Lung (tissue), 12 donors: ENCODE data around the gene AK8. TPM values are rescaled to one million over a fixed set of nuclear protein-coding genes. Genes with fewer than 3 reads are reported as not detected.

Source experiments
- ATAC-seq: fragments of 200-7000 bp; cut with Tn5 transposase; one replicate; pipeline ENCODE4 v1.9.1; 2020; ENCODE audit warnings: moderate number of reproducible peaks; ENCODE audit not compliant: insufficient read depth, low FRiP score
- DNase-seq, 3 donors: peaks; one replicate each; pipeline ENCODE4 v3.0.0-alpha.2; 2013 to 2017
- H3K27ac ChIP-seq, 2 donors: one replicate each; pipeline ENCODE4 v1.5.1; 2013; ENCODE audit warnings: mild to moderate bottlenecking in 2 of 2, moderate library complexity in 2 of 2, control low read depth in 1 of 2, inconsistent platforms in 1 of 2, low read depth in 1 of 2, low read length in 1 of 2
- H3K27me3 ChIP-seq, 3 donors: one replicate each; pipeline ENCODE4 v1.5.1; 2013; ENCODE audit warnings: low read length in 2 of 3; ENCODE audit not compliant: control insufficient read depth in 3 of 3, insufficient read depth in 3 of 3
- H3K36me3 ChIP-seq, 4 donors: one replicate each; pipeline ENCODE4 v1.5.1; 2013; ENCODE audit warnings: low read length in 4 of 4, mild to moderate bottlenecking in 1 of 4, moderate library complexity in 1 of 4; ENCODE audit not compliant: control insufficient read depth in 4 of 4, insufficient read depth in 4 of 4
- H3K4me1 ChIP-seq, 5 donors: one replicate each; pipeline ENCODE4 v1.5.1; 2013; ENCODE audit warnings: low read length in 5 of 5, mild to moderate bottlenecking in 2 of 5, moderate library complexity in 1 of 5; ENCODE audit not compliant: control insufficient read depth in 5 of 5, insufficient read depth in 5 of 5
- H3K4me3 ChIP-seq: one replicate; pipeline ENCODE4 v1.5.1; 2013; ENCODE audit warnings: mild to moderate bottlenecking, control low read depth, moderate library complexity
- H3K9ac ChIP-seq, 2 donors: one replicate each; pipeline ENCODE4 v1.5.1; 2013; ENCODE audit warnings: low read length in 2 of 2, control low read depth in 1 of 2; ENCODE audit not compliant: insufficient read depth in 1 of 2
- H3K9me3 ChIP-seq, 4 donors: one replicate each; pipeline ENCODE4 v1.5.1; 2013; ENCODE audit warnings: low read length in 3 of 4, mild to moderate bottlenecking in 1 of 4, moderate library complexity in 1 of 4; ENCODE audit not compliant: control insufficient read depth in 4 of 4, insufficient read depth in 3 of 4
- CTCF ChIP-seq: IDR thresholded peaks from 2 replicates; pipeline ENCODE4 v1.5.1; 2012; ENCODE audit warnings: mild to moderate bottlenecking; ENCODE audit errors: control extremely low read depth, extremely low read depth
- WGBS, 2 donors: extraction: QIAGEN DNeasy Blood & Tissue Kit; methylation state at CpG; one replicate each; pipeline ENCODE4 v1.1.7; 2013; 5-methylcytosine and 5-hydroxymethylcytosine counted together
- polyA plus RNA-seq, 2 donors: library from polyadenylated mRNA; stranded (reverse); fragments of 200-250 nt; gene quantifications; one replicate each; pipeline ENCODE4 v1.2.1, GENCODE V29; 2013
- total RNA-seq, 2 donors: library from RNA; depleted of rRNA in 1 of 2; stranded (reverse); fragments of >200 nt in 1 of 2; gene quantifications; one replicate each; pipeline ENCODE4 v1.2.1, GENCODE V29; 2014 to 2021
- donor health status: control.
- donor health status: control.
- donor health status: Bipolar disorder and iron deficiency.
- donor health status: healthy.
- donor health status: DM: yes; HTN: yes; CAD: no.

AK8 gene
- total and polyA plus RNA-seq, 4 donors = 1.9 to 10.6 (median 3.7) TPM

- WGBS, 2 donors = 83 to 95% methylated on average over 4 of the region's 4 CpGs
- Histone ChIP-seq H3K9ac (no peak overlapping the region), H3K36me3 (no peaks in the 10 kb centered on the region), H3K27ac (no peak overlapping the region), H3K27me3 (no peaks in the 10 kb centered on the region), H3K4me1 (peaks cover 0 to 20% (median 0%) of the 10 kb centered on the region in 5 donors), H3K9me3 (no peaks in the 10 kb centered on the region), H3K4me3 (no peak overlapping the region)
- TF ChIP-seq CTCF = no peak
- DNase-seq (no peak), ATAC-seq (no peak)
Measured at GRCh38 chr9:132801659-132802058, 76.4 kb downstream of the AK8 start.

DNA sequence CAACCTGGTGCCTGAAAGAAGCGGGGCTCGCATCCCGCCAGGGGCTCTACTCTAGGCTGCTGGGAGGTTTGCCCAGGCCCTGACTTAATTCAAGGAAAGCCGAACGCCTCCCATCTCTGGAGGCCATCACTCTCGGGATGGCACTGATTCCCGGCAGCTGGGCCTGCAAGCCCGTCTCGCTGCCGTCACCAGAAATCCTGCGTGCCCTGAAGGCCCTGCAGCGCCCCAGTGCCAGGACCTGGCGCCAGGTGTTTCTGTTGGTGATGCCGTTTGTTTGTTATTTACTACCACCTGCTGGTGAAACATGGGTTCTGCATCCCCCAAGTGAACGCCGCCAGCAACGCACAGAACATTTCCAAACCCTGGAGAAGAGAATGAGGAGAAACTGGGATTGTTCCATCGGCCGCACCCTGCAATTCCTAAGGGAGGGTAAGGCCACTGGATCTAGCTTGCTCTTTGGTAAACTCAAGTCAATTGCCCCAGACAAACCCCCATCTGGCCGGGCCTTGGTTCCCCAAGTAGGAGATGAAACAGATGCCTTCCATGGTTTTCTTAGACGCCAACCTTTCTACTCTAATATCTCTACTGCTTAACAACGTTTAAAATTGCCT, 77.9 kb downstream of the AK8 start:
- DNase-seq (peak; percentile 67 to 85 (median 80)), ATAC-seq (peak; percentile 79)
- Histone ChIP-seq H3K9me3 (no peaks in the 10 kb centered on the region), H3K4me1 (peaks cover 0 to 20% (median 0%) of the 10 kb centered on the region in 5 donors), H3K9ac (no peak overlapping the region), H3K27ac (no peak overlapping the region), H3K36me3 (no peaks in the 10 kb centered on the region), H3K27me3 (no peaks in the 10 kb centered on the region), H3K4me3 (no peak overlapping the region)
- TF ChIP-seq CTCF = peak; percentile 79
- WGBS, 2 donors = 17 to 24% methylated on average over 22 of the region's 22 CpGs

DNA sequence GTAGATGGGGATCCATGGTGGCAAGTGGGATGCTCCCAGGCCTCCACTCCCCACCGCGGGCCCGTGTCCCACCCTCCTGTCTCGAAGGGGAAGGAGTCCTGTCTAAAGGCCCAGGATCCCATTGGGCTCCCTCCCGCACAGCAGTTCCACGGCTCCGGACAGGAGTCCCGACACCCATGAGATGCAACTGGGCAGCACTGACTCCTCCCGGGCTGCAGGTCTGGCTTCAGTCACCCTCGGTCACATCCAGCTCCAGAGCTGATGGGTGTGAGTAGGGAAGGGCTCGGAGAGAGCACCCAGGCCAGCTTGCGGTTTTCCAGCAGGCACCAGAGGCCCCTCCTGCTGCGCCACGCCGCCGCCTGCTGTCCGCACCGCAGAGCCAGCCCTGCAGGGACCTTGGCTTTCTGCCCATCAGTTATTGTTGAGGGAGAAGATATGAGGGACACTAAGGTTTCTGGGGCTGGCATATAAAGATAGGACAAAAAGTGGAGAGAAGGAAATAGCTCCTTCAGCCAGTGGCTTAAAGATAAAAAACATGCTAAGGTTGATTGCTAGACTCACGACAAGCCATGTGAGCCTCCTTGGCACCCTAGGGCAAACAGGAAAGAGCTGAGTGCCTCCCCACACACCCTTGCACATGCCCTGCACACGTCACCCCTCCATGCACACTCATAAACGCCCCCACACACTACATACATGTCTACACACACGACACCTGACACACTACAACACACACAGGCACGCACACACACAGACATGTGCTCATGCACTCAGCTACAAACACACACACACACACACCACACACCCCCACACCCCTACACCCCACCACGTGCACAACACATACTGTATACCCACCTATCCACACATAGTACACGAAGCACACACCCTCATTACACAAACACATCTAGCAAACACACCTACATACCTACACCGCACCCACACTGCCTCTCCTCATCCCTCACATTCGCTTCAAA, 79.0 kb downstream of the AK8 start:
- no peaks in the 10 kb centered on the region for H3K36me3 ChIP-seq
- ATAC-seq = peak; percentile 44
- H3K9ac ChIP-seq = no peak overlapping the region
- H3K9me3 ChIP-seq = no peaks in the 10 kb centered on the region
- 42 to 47% methylated on average over 27 of the region's 27 CpGs for WGBS, 2 donors
- peaks cover 0 to 20% (median 0%) of the 10 kb centered on the region in 5 donors for H3K4me1 ChIP-seq
- TF ChIP-seq CTCF = no peak
- peak in 2 of 3 donors; percentile 42 to 52 for DNase-seq
- H3K27ac ChIP-seq = no peak overlapping the region
- H3K4me3 ChIP-seq = no peak overlapping the region
- no peaks in the 10 kb centered on the region for H3K27me3 ChIP-seq
